GM10266 (cell line): ENCODE measurements around the gene UTY.

Experiments
- DNase-seq: peaks from one replicate; pipeline ENCODE4 v3.0.0; 2012; ENCODE audit errors: extremely low spot score
- TF ChIP-seq, protein P1 (sequence below): IDR thresholded peaks from 2 replicates; pipeline ENCODE4 v1.5.1; 2012; ENCODE audit warnings: mild to moderate bottlenecking, low read depth; ENCODE audit not compliant: control insufficient read depth, insufficient read depth; ENCODE audit errors: missing control alignments

Gene UTY

DNA sequence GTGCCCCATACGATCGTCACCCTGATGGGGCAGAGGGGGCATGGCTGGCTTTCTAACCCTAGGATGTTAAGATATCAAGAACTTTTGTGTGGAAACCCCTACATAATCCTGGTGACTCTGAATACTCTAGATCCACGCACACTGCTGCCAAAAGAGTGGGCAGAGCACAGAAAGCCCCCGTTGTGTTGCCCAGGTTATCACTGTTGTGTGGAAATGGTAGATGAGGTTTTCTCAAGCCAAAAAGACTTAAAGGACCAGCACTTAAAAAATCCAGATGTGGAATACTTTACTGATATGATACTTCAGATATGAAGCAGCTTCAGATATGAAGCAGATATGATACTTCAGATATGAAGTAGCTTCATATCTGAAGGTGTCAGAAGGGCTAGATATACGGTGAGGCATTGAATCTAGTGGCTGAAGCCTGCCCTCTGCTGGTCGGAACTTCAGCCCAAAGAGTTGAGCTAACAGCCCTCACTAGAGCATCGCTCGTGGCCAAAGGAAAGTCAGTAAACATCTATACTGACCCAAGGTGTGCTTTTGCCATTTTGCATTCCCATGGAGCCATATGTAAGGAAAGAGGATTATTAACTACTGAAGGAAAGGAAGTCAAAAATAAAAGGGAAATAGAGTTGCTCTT, 136.4 kb downstream of the UTY start:
- TF ChIP-seq, protein P1, sequence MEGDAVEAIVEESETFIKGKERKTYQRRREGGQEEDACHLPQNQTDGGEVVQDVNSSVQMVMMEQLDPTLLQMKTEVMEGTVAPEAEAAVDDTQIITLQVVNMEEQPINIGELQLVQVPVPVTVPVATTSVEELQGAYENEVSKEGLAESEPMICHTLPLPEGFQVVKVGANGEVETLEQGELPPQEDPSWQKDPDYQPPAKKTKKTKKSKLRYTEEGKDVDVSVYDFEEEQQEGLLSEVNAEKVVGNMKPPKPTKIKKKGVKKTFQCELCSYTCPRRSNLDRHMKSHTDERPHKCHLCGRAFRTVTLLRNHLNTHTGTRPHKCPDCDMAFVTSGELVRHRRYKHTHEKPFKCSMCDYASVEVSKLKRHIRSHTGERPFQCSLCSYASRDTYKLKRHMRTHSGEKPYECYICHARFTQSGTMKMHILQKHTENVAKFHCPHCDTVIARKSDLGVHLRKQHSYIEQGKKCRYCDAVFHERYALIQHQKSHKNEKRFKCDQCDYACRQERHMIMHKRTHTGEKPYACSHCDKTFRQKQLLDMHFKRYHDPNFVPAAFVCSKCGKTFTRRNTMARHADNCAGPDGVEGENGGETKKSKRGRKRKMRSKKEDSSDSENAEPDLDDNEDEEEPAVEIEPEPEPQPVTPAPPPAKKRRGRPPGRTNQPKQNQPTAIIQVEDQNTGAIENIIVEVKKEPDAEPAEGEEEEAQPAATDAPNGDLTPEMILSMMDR, result peak; percentile 53
- DNase-seq, result peak; percentile 7

DNA sequence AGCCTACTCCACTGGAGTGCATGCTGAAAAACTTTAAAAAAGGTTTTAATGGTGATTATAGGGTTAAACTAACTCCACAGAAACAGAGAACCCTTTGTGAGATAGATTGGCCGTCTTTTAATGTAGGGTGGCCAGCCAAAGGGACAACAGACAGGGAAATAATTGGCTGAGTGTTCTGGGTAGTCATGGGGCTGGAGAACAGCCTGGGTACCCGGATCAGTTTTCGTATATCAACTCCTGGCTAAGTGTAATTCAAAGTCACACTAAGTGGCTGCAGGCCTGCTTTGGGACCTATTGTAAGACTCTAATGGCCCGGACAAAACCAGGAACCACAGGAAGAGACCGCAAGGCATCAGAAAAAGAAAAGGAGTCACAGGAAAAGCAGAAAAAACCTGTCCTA, 139.9 kb downstream of the UTY start:
- DNase-seq, result no peak

DNA sequence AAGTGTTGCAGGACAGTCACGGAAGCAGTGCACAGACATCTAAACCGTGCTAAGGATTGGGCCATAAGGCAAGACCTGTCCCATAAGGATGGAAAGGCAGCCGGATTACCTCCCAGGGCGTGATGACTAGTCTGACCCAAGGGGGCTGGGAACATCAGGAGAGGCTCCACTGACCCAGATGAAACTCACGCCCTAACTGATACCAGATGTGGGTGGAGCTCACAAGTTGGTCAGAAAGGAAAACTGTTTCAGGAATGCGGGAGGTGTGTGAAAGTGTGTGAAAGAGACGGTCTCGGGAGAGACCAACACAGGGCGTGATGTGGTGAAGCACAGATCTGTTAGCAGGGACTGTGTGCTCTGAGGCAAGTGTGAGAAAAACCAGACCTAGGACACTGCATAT, 140.5 kb downstream of the UTY start:
- DNase-seq, result no peak
- TF ChIP-seq, protein P1, result no peak

More for the DNA sequence above, 139.9 kb downstream of the UTY start:
- TF ChIP-seq, protein P1, result no peak

DNA sequence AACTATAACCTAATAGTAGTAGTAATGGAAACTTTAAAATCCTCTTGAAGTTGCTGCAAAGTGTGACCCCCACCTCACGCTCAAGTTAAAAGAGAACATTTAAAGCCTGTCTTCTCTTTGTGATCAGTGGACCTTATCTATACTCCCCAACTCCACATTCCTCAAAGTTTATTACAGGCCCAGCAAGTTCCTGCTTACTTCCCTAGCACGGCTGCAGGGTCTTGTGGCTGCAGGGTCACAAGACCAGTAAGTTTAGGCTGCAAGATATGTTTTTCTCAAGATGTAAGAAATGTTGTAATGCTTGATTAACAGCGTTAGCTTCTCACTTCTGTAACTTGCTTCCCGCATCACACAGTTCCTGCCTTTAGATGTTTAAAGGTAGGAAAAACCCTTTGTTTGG, 141.1 kb downstream of the UTY start:
- DNase-seq, result no peak
- TF ChIP-seq, protein P1, result no peak

DNA sequence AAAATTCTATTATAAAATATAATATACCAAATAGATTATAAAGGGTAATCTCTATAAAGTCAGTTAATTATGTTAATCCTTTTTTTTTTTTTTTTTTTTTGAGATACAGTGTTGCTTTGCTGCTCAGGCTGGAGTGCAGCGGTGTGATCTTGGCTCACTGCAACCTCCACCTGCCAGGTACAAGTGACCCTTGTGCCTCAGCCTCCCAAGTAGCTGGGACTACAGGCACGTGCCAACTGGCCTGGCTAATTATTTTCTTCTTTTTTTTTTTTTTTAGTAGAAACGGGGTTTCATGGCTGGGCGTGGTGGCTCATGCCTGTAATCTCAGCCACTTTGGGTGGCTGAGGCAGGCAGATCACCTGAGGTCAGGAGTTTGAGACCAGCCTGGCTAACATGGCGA, 141.9 kb downstream of the UTY start:
- TF ChIP-seq, protein P1, result no peak
- no peak for DNase-seq

DNA sequence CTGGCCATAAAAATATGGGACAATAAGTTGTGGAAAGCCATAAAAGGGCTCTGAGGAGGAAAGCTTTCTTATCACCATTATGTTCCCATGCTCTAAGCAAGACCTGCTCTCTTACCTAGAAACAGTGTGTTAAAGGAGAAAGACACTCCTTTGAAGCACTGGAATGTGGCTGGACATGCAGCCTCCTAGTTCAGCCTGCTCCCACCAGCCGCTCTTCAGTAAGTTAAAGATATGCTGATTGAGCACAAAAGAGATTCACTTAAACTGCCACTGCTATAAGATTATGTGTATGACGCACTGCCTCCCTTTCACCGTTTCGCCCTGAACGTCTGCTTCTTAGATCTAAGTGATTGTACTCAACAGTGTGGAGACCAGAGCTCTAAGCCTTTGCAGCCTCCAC, 146.0 kb downstream of the UTY start:
- TF ChIP-seq, protein P1, result no peak
- no peak for DNase-seq

DNA sequence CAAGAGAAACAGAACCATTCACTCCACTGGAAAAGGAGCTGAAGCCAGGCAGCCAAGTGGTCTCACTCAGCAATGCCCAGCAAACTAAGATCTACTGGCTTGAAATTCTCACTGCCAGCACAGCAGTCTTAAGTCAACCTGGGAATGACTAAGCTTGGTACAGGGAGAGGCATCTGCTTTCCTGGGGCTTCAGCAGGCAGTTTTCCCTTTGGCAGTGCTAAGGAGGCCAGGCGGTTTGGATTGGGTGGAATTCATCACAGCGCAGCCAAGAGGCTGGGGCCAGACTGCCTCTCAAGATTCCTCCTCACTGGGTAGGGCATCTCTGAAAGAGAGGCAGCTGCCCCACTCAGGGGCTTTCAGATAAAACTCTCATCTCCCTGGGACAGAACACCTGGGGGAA, 149.2 kb downstream of the UTY start:
- DNase-seq, result no peak
- TF ChIP-seq, protein P1, result no peak
